H1 (cell line): ENCODE data around the gene TSPAN33. TPM values are rescaled to one million over a fixed set of nuclear protein-coding genes. Genes with fewer than 3 reads are reported as not detected.

Experiments
- CTCF ChIA-PET: fragments of 300-600 bp; sonication (Branson Sonifier 250); formaldehyde crosslinking; loops from one replicate; lab custom pipeline; 2021; ENCODE audit not compliant: partially characterized antibody; lab: Charles Lee
- POLR2A ChIA-PET: fragments of 300-600 bp; sonication (Branson Sonifier 250); formaldehyde crosslinking; loops from one replicate; lab custom pipeline; 2021; ENCODE audit warnings: inconsistent platforms; ENCODE audit not compliant: partially characterized antibody; lab: Charles Lee
- DNase-seq, 2 experiments: peaks; one replicate each; pipeline versions ENCODE4 v3.0.0 to v3.0.0-alpha.2; 2010 to 2022; ENCODE audit warnings: low spot score in 2 of 2, low read depth in 1 of 2, mixed read lengths in 1 of 2
- FAIRE-seq: peaks from 2 replicates; lab custom pipeline; 2011; peaks lifted over from hg19 to GRCh38; lab: Jason Lieb, UNC
- H2AFZ ChIP-seq: 2 replicates; pipeline ENCODE4 v1.8.1; 2012; ENCODE audit warnings: low read length, inconsistent platforms
- H2AK5ac ChIP-seq: 2 replicates; pipeline ENCODE4 v1.6.1; 2013; ENCODE audit warnings: low read depth, low read length
- H2BK120ac ChIP-seq: replicated peaks from 2 replicates; pipeline ENCODE3; 2013; ENCODE audit warnings: low read depth, low read length, inconsistent platforms
- H2BK12ac ChIP-seq: 2 replicates; pipeline ENCODE4 v1.6.1; 2013; ENCODE audit warnings: low read depth, low read length
- H2BK15ac ChIP-seq: 2 replicates; pipeline ENCODE4 v1.6.1; 2013; ENCODE audit warnings: low read length
- H2BK20ac ChIP-seq: 2 replicates; pipeline ENCODE4 v1.6.1; 2013; ENCODE audit warnings: low read length
- H2BK5ac ChIP-seq: 2 replicates; pipeline ENCODE4 v1.6.1; 2013; ENCODE audit warnings: low read depth, low read length
- H3K14ac ChIP-seq: 2 replicates; pipeline ENCODE4 v1.6.1; 2013; ENCODE audit warnings: inconsistent platforms; ENCODE audit not compliant: insufficient read length
- H3K18ac ChIP-seq: 2 replicates; pipeline ENCODE4 v1.6.1; 2013; ENCODE audit warnings: low read length; ENCODE audit errors: extremely low read depth
- H3K23ac ChIP-seq: 2 replicates; pipeline ENCODE4 v1.6.1; 2013; ENCODE audit warnings: inconsistent platforms; ENCODE audit not compliant: insufficient read length
- H3K23me2 ChIP-seq: 2 replicates; pipeline ENCODE4 v1.6.1; 2013; ENCODE audit warnings: low read depth, low read length
- H3K27ac ChIP-seq: 2 replicates; pipeline ENCODE4 v1.6.1; 2011; ENCODE audit warnings: low read depth, low read length, inconsistent platforms
- H3K27me3 ChIP-seq, 4 experiments: replicated peaks in 1 of 4; 1 replicate in 1 of 4; 2 replicates in 3 of 4; pipeline versions ENCODE4 v1.6.1 to v1.8.1; 2011 to 2013; ENCODE audit warnings: low read length in 3 of 4, mild to moderate bottlenecking in 3 of 4, inconsistent platforms in 2 of 4, mixed read lengths in 2 of 4, moderate library complexity in 1 of 4; ENCODE audit not compliant: control insufficient read depth in 3 of 4, insufficient read depth in 3 of 4; ENCODE audit errors: extremely low read depth in 1 of 4
- H3K36me3 ChIP-seq, 4 experiments: 2 replicates each; pipeline versions ENCODE4 v1.6.1 to v1.8.1; 2011 to 2013; ENCODE audit warnings: mild to moderate bottlenecking in 4 of 4, low read length in 3 of 4, moderate library complexity in 2 of 4, control low read depth in 1 of 4, inconsistent platforms in 1 of 4; ENCODE audit not compliant: insufficient read depth in 4 of 4, control insufficient read depth in 2 of 4
- H3K4ac ChIP-seq: replicated peaks from 2 replicates; pipeline ENCODE3; 2013; ENCODE audit warnings: low read length, low read depth, mixed read lengths, inconsistent platforms; ENCODE audit not compliant: insufficient read length
- H3K4me1 ChIP-seq, 4 experiments: replicated peaks in 1 of 4; 1 replicate in 1 of 4; 2 replicates in 3 of 4; pipeline versions ENCODE4 v1.6.1 to v1.8.1; 2011 to 2013; ENCODE audit warnings: low read length in 3 of 4, inconsistent platforms in 2 of 4, mixed read lengths in 1 of 4; ENCODE audit not compliant: insufficient read depth in 4 of 4, control insufficient read depth in 3 of 4
- H3K4me2 ChIP-seq, 2 experiments: 2 replicates each; pipeline versions ENCODE4 v1.6.1 to v1.8.1; 2011 to 2013; ENCODE audit warnings: low read depth in 2 of 2, low read length in 2 of 2, control low read depth in 1 of 2, inconsistent platforms in 1 of 2, mild to moderate bottlenecking in 1 of 2; ENCODE audit not compliant: insufficient read depth in 1 of 2
- H3K4me3 ChIP-seq, 4 experiments: fragments of 200-600, 300-600 bp in 1 of 4; sonication (generic), shearing (Covaris generic), sonication (Bioruptor Twin) in 1 of 4; 2 replicates each; pipeline versions ENCODE4 v1.5.1 to v1.8.1; 2011 to 2016; ENCODE audit warnings: low read length in 4 of 4, low read depth in 3 of 4, control low read depth in 2 of 4, inconsistent platforms in 2 of 4, mild to moderate bottlenecking in 2 of 4, mixed read lengths in 1 of 4, moderate library complexity in 1 of 4; ENCODE audit not compliant: insufficient read depth in 2 of 4; ENCODE audit errors: extremely low read depth in 1 of 4
- H3K56ac ChIP-seq: replicated peaks from 2 replicates; pipeline ENCODE3; 2013; ENCODE audit warnings: low read depth, mild to moderate bottlenecking, mixed read lengths, low read length, inconsistent platforms; ENCODE audit not compliant: insufficient read length
- H3K79me1 ChIP-seq: 2 replicates; pipeline ENCODE4 v1.6.1; 2013; ENCODE audit warnings: low read depth, low read length, control low read depth
- H3K79me2 ChIP-seq, 2 experiments: 2 replicates each; pipeline versions ENCODE4 v1.6.1 to v1.8.1; 2012 to 2013; ENCODE audit warnings: low read length in 2 of 2, mild to moderate bottlenecking in 2 of 2, inconsistent platforms in 1 of 2; ENCODE audit not compliant: insufficient read depth in 2 of 2, control insufficient read depth in 1 of 2
- H3K9ac ChIP-seq, 4 experiments: replicated peaks in 1 of 4; 1 replicate in 1 of 4; 2 replicates in 3 of 4; pipeline versions ENCODE4 v1.6.1 to v1.8.1; 2011 to 2013; ENCODE audit warnings: low read depth in 3 of 4, low read length in 3 of 4, control low read depth in 2 of 4, mild to moderate bottlenecking in 2 of 4, moderate library complexity in 2 of 4, inconsistent platforms in 1 of 4; ENCODE audit errors: extremely low read depth in 1 of 4
- H3K9me3 ChIP-seq, 2 experiments: 2 replicates each; pipeline versions ENCODE4 v1.6.1 to v1.8.1; 2012 to 2013; ENCODE audit warnings: mild to moderate bottlenecking in 2 of 2, moderate library complexity in 2 of 2, control low read depth in 1 of 2, inconsistent platforms in 1 of 2, low read depth in 1 of 2, low read length in 1 of 2, mixed read lengths in 1 of 2; ENCODE audit not compliant: insufficient read depth in 2 of 2
- H4K20me1 ChIP-seq, 2 experiments: replicated peaks in 1 of 2; 2 replicates each; pipeline versions ENCODE3 to v1.8.1; 2011 to 2013; ENCODE audit warnings: inconsistent platforms in 2 of 2, low read length in 2 of 2, mild to moderate bottlenecking in 1 of 2; ENCODE audit not compliant: insufficient read depth in 2 of 2, control insufficient read depth in 1 of 2
- H4K5ac ChIP-seq: 2 replicates; pipeline ENCODE4 v1.6.1; 2013; ENCODE audit warnings: low read length, low read depth, mixed read lengths, inconsistent platforms; ENCODE audit not compliant: insufficient read length
- H4K8ac ChIP-seq: 2 replicates; pipeline ENCODE4 v1.8.0; 2013; ENCODE audit warnings: mild to moderate bottlenecking, moderate library complexity, low read length, inconsistent platforms; ENCODE audit not compliant: insufficient read depth; ENCODE audit errors: extremely low read depth
- H4K91ac ChIP-seq: replicated peaks from 2 replicates; pipeline ENCODE3; 2013; ENCODE audit warnings: low read length, mixed read lengths, inconsistent platforms; ENCODE audit not compliant: insufficient read length
- ATF3 ChIP-seq: IDR thresholded peaks from 2 replicates; pipeline ENCODE4 v1.6.1; 2011; ENCODE audit warnings: low read depth, mild to moderate bottlenecking, low read length; ENCODE audit not compliant: insufficient read depth
- NANOG ChIP-seq: IDR thresholded peaks from 2 replicates; pipeline ENCODE4 v1.6.1; 2011; ENCODE audit warnings: low read length, low read depth, mild to moderate bottlenecking, inconsistent platforms; ENCODE audit not compliant: insufficient read depth, poor library complexity, severe bottlenecking
- NRF1 ChIP-seq: IDR thresholded peaks from 2 replicates; pipeline ENCODE4 v1.6.1; 2011; ENCODE audit warnings: mild to moderate bottlenecking, low read depth, low read length, improper control_type of control experiment
- SP2 ChIP-seq: IDR thresholded peaks from 2 replicates; pipeline ENCODE4 v1.6.1; 2012; ENCODE audit warnings: mild to moderate bottlenecking, low read length, inconsistent platforms
- TBP ChIP-seq: IDR thresholded peaks from 2 replicates; pipeline ENCODE4 v1.6.1; 2011; ENCODE audit warnings: low read depth, low read length, improper control_type of control experiment
- WGBS, 2 experiments: shearing (Covaris generic) in 1 of 2; methylation state at CpG; one replicate each; pipeline versions ENCODE4 v1.1.6 to v1.1.7; 2013 to 2015; ENCODE audit warnings: low lambda C conversion rate in 2 of 2, mixed read lengths in 2 of 2, inconsistent platforms in 1 of 2, low coverage in 1 of 2, missing lambda C conversion rate in 1 of 2; ENCODE audit not compliant: insufficient replicate concordance in 2 of 2, insufficient coverage in 1 of 2, insufficient read length in 1 of 2; ENCODE audit errors: extremely low coverage in 1 of 2, missing lambda C conversion rate in 1 of 2; 5-methylcytosine and 5-hydroxymethylcytosine counted together
- polyA plus RNA-seq, 7 experiments: library from polyadenylated mRNA; depleted of rRNA in 3 of 7; stranded (reverse) in 5 of 7; unstranded in 2 of 7; fragments of >200 nt in 5 of 7; fragments of 200-250 nt in 2 of 7; gene quantifications; 1 replicate in 5 of 7; 2 replicates in 1 of 7; 4 replicates in 1 of 7; pipeline versions ENCODE4 v1.2.1 to v1.2.3, GENCODE V29; 2011 to 2013; ENCODE audit warnings: missing spikeins in 2 of 7, mixed read lengths in 2 of 7
- total RNA-seq: library from RNA; stranded (reverse); fragmentation: NEBNext Ultra II Directional; extraction: Animal tissue kit (Norgen Biotek cat#: 25700); gene quantifications from 2 replicates; pipeline ENCODE4 v1.2.1, GENCODE V29; 2021

The TSPAN33 gene
- total and polyA plus RNA-seq, 2 of the 8 experiments (the other 6 are each of a cell fraction or from before 2014, with no cell fraction given) = 42.8 to 47.1 TPM

GRCh38 chr7:129208667-129209066 lies 64.2 kb downstream of the TSPAN33 start:
- no peak overlapping the region for H2BK20ac ChIP-seq
- H3K4ac ChIP-seq = no peak overlapping the region
- no peak overlapping the region for H2BK15ac ChIP-seq
- H3K23me2 ChIP-seq = no peaks in the 10 kb centered on the region
- H3K9ac ChIP-seq = no peak overlapping the region
- 0 out of 2 replicates have a peak, but pooled peaks cover 2% of the 10 kb centered on the region for H3K79me1 ChIP-seq
- DNase-seq = no peak
- no peak overlapping the region for H2BK5ac ChIP-seq
- no peak overlapping the region for H3K4me3 ChIP-seq
- H3K14ac ChIP-seq = no peak overlapping the region
- no peak overlapping the region for H3K27ac ChIP-seq
- no peak overlapping the region for H3K18ac ChIP-seq
- TF ChIP-seq TBP (no peak), SP2 (no peak), ATF3 (no peak), NRF1 (no peak), NANOG (no peak)
- H3K36me3 ChIP-seq = peaks cover 16 to 49% (median 33%) of the 10 kb centered on the region in 4 experiments
- CTCF ChIA-PET = interaction anchor here (0.8 to 10.6 kb wide), 11 partner anchors 10 to 272 kb away, joined by 3 to 258 read pairs (median 7); partner anchors contain the start of gene TSPAN33
- H3K56ac ChIP-seq = no peak overlapping the region
- H4K91ac ChIP-seq = no peak overlapping the region
- H2BK120ac ChIP-seq = no peak overlapping the region
- 85% methylated on average over 9 of the region's 9 CpGs; no CpG with 5 or more reads in 1 of the 2 experiments for WGBS, 2 experiments
- H4K5ac ChIP-seq = no peak overlapping the region
- no peak for FAIRE-seq
- H3K27me3 ChIP-seq = no peaks in the 10 kb centered on the region
- no peak overlapping the region for H3K4me2 ChIP-seq
- no peak overlapping the region for H4K8ac ChIP-seq
- no peaks in the 10 kb centered on the region for H3K9me3 ChIP-seq
- POLR2A ChIA-PET = interaction anchor here (0.6 to 1.2 kb wide), 4 partner anchors 18 to 1322 kb away, joined by 3 to 4 read pairs (median 4); no protein-coding TSS in a partner anchor
- H3K23ac ChIP-seq = no peak overlapping the region
- no peaks in the 10 kb centered on the region; a peak in 1 of 4 replicates for H3K79me2 ChIP-seq
- peaks cover 0 to 15% of the 10 kb centered on the region in 2 experiments for H4K20me1 ChIP-seq
- H2BK12ac ChIP-seq = no peak overlapping the region
- no peak overlapping the region for H2AFZ ChIP-seq
- no peaks in the 10 kb centered on the region for H3K4me1 ChIP-seq
- no peak overlapping the region for H2AK5ac ChIP-seq
